Daoy (cell line): ENCODE data around the gene ACAA2. TPM values are rescaled to one million over a fixed set of nuclear protein-coding genes. Genes with fewer than 3 reads are reported as not detected.

Experiments
- DNase-seq: peaks from one replicate; pipeline ENCODE4 v3.0.0-alpha.2; 2015; ENCODE audit warnings: low read depth
- total RNA-seq: library from RNA; depleted of rRNA; stranded (reverse); fragments of >200 nt; shearing (Covaris generic); gene quantifications from 2 replicates; pipeline ENCODE4 v1.2.3, GENCODE V29; 2014

The ACAA2 gene
- total RNA-seq, 1 experiment from 2014 or later = 93.8 TPM

DNA sequence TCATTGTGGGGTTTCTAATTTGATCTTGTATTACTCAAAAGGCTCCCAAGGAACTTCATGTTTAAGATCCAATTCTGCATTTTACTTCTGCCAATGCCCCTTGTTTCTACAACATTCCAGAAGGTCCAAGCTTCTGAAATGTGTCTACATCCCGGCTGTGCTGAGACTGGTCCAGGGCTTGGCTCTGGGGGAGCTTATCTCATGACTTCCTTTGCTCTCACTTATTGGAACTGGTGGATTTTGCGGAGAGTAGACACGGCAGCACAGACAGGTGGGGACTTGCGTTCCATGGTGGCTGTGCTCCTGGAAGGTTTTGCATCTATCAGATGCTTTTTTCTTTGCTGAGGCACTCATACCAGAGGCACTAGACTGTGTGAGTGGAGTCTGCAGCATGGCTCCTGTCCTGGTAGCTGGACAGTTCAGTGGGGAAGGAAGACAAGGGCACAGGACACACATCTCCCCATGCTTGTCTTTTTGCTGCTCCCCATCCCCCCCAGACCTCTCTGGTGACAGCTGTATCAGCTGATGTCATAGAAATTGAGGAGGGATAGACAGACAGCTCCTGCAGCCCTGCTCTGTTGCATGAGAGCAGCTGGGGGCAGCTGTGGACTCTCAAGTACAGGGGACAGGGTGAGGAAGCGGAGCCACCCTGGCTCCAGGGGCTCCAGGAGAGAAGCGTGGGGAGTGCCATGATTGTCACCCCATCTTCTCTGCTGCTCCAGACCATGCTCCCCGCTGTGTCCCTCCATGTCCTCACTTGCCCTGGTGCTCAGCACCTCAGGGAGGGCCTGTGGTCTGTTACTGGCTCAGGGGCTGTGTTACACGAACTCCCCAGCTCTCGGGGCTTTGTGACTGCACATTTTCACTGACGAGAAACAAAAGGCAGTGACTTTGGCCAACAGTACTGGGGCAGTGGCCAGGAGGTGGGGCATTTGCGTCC lies 46.0 kb downstream of the ACAA2 start:
- DNase-seq = no peak

DNA sequence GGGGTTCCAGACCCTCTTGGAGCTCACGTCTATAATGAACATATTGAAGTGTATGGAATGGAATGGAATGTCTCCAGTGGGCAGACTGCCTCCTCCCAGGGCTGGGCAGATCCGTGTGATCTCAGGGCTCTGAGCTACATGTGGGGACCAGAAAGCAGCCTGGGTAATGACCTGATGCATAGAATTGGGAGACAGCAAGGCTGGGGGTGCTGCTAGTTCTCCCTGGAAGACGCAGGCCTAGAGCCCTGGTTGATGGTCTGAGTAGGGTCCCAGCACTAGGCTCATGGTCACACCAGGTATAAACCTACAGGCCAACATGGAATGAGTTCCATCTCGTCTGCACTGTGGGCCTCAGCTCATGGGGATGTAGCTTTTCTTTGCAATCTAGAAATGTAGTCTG lies 46.7 kb downstream of the ACAA2 start:
- DNase-seq = no peak

DNA sequence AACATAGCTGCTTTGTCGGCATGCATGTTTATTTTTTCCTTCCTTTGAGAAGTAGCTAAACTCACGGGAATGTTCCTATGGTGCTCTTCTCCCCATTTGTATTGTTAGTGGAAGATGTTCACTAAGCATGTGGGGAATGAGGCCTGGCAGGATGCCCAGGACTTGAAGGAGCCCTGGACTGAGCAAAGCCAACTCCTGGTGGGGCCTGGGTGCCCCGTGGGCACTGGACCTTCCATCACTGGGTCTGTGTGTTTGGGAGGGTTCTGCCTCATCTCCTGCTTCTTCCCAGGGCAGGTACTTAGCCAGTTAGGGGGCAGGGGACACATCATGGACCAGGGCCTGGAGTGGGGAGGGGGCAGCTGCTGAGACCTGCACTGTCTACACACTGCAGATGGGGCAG lies 49.3 kb downstream of the ACAA2 start:
- no peak for DNase-seq

DNA sequence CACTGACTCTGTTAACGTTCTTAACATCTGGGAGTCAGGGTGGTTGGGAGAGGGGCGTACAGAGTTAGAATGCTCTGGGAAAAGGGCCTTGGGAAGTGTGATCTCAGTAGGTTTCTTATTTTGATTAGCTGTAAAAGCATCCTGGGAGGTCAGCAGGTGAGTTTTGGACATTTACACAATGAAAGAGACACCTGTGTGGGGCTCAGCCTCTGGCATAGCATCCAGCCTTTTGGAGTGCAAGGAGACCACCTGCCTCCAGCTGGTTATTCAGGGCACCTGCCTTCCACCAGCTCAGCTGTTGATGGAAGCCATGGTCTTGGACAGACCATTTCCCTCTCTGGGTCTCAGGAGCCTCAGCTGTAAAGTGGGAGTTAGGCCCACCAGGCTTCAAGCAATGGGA lies 49.7 kb downstream of the ACAA2 start:
- no peak for DNase-seq

GRCh38 chr18:49762191-49763077 lies 50.9 kb downstream of the ACAA2 start:
- DNase-seq = no peak

DNA sequence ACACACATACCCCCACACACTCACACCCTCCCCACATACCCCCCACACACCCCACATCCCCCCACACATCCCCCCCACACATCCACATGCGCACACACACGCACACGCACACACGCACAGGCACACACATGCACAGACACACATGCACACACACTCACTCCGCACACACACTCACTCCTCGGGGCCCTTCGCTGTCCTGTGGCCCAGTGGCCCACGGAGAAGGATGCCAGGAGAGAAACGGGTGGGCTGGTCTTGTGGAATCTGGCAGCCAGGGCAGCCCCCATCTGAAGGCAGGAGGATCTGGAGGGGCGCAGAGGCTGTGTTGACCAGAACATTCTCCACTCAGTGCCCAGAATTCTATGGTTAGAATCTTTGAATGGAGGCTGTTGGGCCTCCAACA lies 51.6 kb downstream of the ACAA2 start:
- DNase-seq = no peak

DNA sequence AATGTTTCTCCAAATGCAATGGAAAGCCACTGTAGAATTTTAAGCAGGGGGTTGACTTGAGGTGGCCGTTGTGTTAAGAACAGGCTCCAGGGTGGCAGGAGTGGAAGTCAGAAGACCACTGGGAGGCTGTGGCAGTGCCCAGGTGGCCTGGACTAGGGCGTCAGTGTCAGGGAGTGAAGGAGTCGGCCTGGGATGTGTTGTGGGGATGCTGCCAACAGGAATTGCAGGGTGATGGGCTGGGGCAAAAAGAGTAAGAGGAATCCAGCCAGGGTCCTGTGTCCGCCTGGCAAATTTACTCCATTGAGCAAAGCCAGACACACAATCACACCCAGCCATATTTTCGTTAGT lies 55.1 kb downstream of the ACAA2 start:
- no peak for DNase-seq

GRCh38 chr18:49757513-49758262 lies 55.6 kb downstream of the ACAA2 start:
- DNase-seq = peak; percentile 45

- no peak for DNase-seq
Measured at GRCh38 chr18:49756671-49757362, 56.5 kb downstream of the ACAA2 start.

DNA sequence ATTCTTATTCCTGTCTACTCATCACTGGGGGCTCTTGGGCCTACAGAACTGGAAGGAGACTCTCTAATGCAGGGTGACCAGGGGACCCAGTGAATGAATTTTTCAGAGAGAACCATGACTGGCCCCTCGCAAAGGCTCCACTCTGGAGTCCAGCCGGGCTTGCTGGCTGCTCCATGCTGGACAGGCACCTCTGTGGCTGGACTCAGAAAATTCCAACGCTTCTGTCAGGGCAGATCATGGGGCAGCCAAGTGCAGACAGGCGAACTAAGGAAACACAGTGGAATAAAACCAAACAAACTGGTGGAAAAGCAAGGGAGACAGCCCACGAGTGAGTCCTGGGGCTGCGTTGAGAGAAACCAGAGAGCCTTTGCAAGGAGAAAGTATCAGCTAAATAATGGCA lies 57.2 kb downstream of the ACAA2 start:
- DNase-seq = no peak

DNA sequence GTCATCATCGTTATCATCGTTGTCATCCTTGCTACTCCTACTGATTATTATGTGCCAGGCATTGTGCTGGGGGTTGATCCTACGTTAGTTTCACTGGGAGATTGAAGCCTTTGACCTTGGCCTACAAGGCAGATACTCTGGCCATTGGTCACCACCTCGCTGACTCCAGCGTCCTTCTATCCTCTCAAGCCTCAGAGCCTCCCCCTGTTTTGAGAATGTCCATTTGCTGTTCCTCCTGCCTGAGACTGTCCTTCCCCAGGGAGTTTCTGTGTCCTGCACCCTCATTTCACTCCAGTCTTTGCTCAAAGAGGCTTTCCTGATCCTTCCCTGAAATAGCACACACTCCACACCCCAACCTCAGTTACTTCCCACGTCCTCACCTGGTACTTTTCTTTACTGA lies 57.8 kb downstream of the ACAA2 start:
- no peak for DNase-seq

GRCh38 chr18:49754866-49755265 lies 58.5 kb downstream of the ACAA2 start:
- DNase-seq = no peak

DNA sequence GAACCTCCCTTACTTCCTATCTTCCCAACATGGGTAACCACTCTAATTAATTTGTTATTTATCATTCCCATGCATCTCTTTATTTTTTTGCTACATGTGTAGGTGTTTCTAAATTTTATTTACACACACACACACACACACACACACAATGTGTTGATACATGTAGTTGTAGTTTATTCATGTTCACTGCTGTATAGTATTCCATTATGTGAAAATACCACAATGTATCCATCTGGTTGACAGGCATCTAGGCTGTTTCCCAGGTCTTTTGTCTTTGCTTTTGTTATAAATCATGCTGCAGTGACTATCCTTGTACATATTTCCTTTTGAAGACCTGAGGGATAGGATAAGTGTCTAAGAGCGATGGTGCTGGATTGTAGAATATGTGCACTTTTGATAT lies 59.7 kb downstream of the ACAA2 start:
- DNase-seq = no peak

- DNase-seq = no peak
Measured at GRCh38 chr18:49752095-49752457, 61.3 kb downstream of the ACAA2 start.

DNA sequence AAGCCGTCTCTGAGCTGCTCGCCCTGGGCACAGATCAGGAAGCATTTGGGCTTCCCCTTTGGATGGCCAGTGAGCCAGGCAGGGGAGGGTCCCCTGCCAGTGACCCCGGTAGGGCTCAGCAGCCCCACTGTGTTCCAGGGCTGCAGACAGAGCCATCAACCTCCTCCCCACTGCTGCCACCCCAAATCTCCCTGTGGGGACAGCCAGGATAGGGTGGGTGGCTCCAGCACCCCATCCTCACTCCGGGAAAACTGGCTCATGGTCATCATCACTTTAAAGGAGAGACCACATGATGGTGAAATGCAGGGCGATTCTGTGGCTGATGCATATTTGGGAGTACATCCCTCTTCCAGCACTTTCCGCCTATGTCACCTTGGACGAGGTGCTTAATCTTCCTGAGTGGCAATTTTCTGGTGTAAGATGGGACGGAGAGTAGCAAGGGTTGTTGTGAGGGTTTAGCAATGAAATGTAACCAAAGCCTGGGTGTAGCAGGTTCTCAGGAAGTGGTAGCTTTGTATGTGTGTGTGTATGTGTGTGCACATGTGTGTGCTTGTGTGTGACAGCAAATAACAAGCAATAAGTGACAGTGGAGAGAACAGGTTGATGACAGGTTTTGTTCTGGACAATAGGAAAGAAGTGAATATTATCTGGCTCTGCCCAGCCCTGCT lies 61.8 kb downstream of the ACAA2 start:
- DNase-seq = no peak

DNA sequence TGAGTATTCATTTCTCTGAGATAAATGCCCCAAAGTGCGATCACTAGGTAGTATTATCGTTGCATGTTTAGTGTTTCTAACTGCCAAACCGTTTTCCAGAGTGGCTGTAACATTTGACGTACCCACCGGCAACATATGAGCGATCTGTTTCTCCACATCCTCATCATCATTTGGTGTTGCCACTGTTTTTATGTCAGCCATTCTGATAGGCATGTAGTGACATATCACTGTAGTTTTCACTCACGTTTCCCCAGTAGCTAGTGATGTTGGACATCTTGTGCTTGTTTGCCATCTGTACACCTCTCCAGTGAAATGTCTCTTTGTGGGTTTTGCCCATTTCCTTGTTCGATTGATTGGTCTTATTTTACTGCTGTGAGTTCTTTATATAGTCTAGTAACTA lies 63.8 kb downstream of the ACAA2 start:
- DNase-seq = no peak

GRCh38 chr18:49747876-49748275 lies 65.5 kb downstream of the ACAA2 start:
- no peak for DNase-seq

- DNase-seq = no peak
Measured at GRCh38 chr18:49745045-49746014, 68.0 kb downstream of the ACAA2 start.

- DNase-seq = no peak
Measured at GRCh38 chr18:49744376-49745008, 68.8 kb downstream of the ACAA2 start.
